ENCODE results near the gene LYPD4.
A peak's percentile ranks its signal among the peaks of the same experiment; 100 is the strongest.
"Not testable (repeated sequence)": the region's sequence is repeated elsewhere in the genome, so short reads cannot be mapped to it uniquely, and the experiment has no call there.

The LYPD4 gene

GRCh38 chr19:41795031-41795461, 49.4 kb downstream of the LYPD4 start:
- Histone ChIP-seq H3K9me3 (ENCODE audit: control extremely low read depth in 1 of 5, control insufficient read depth in 4 of 5, insufficient read depth in 2 of 5, low read depth in 1 of 5, low read length in 4 of 5) (no peaks in the 10 kb centered on the region), H3K4me3 (ENCODE audit: control insufficient read depth in 1 of 7, extremely low read depth in 1 of 7, insufficient read depth in 4 of 7, low read depth in 2 of 7, low read length in 6 of 7) (no peak overlapping the region), H3K27me3 (replicated peaks in 2 of 5; ENCODE audit: control insufficient read depth in 4 of 5, insufficient read depth in 5 of 5, low read length in 4 of 5) (no peaks in the 10 kb centered on the region), H3K4me1 (ENCODE audit: control extremely low read depth in 1 of 4, control insufficient read depth in 4 of 4, insufficient read depth in 4 of 4, low read length in 3 of 4) (peaks cover 0 to 8% (median under 1%) of the 10 kb centered on the region in 4 experiments), H3K27ac (ENCODE audit: insufficient read depth in 1 of 2, low read depth in 1 of 2, low read length in 2 of 2, poor library complexity in 1 of 2, severe bottlenecking in 2 of 2) (no peak overlapping the region), H3K36me3 (ENCODE audit: control insufficient read depth in 4 of 4, insufficient read depth in 4 of 4, low read length in 3 of 4) (no peaks in the 10 kb centered on the region)
- WGBS (ENCODE audit: insufficient coverage) = 75% methylated on average over 2 of the region's 5 CpGs
- ChIA-PET CTCF (interaction anchor here (0.7 to 7.7 kb wide), 17 partner anchors 9 to 1825 kb away, joined by 3 to 250 read pairs (median 4); no protein-coding TSS in a partner anchor), POLR2A (no interaction called here)
- DNase-seq = peak; percentile 45 to 71 (median 62)

- Histone ChIP-seq H3K27me3 (replicated peaks in 2 of 5; ENCODE audit: control insufficient read depth in 4 of 5, insufficient read depth in 5 of 5, low read length in 4 of 5) (no peaks in the 10 kb centered on the region), H3K9me3 (ENCODE audit: control extremely low read depth in 1 of 5, control insufficient read depth in 4 of 5, insufficient read depth in 2 of 5, low read depth in 1 of 5, low read length in 4 of 5) (no peaks in the 10 kb centered on the region), H3K4me1 (ENCODE audit: control extremely low read depth in 1 of 4, control insufficient read depth in 4 of 4, insufficient read depth in 4 of 4, low read length in 3 of 4) (peaks cover 0 to 8% (median under 1%) of the 10 kb centered on the region in 4 experiments), H3K4me3 (ENCODE audit: control insufficient read depth in 1 of 7, extremely low read depth in 1 of 7, insufficient read depth in 4 of 7, low read depth in 2 of 7, low read length in 6 of 7) (no peak overlapping the region), H3K36me3 (ENCODE audit: control insufficient read depth in 4 of 4, insufficient read depth in 4 of 4, low read length in 3 of 4) (no peaks in the 10 kb centered on the region), H3K27ac (ENCODE audit: insufficient read depth in 1 of 2, low read depth in 1 of 2, low read length in 2 of 2, poor library complexity in 1 of 2, severe bottlenecking in 2 of 2) (no peak overlapping the region)
- DNase-seq = no peak
- no CpG with 5 or more reads among the region's 1 CpG for WGBS (ENCODE audit: insufficient coverage)
- ChIA-PET POLR2A (interaction anchor here (0.7 to 1.6 kb wide), 3 partner anchors 22 to 67 kb away, joined by 3 to 5 read pairs (median 3); partner anchors contain the start of gene RPS19), CTCF (interaction anchor here (0.9 to 7.7 kb wide), 20 partner anchors 9 to 189 kb away, joined by 3 to 250 read pairs (median 4); no protein-coding TSS in a partner anchor)
Measured at GRCh38 chr19:41793414-41793727, 51.1 kb downstream of the LYPD4 start.

GRCh38 chr19:41792513-41793413, 51.7 kb downstream of the LYPD4 start:
- POLR2A ChIA-PET = interaction anchor here (0.7 to 1.6 kb wide), 2 partner anchors 28 to 67 kb away, joined by 3 to 5 read pairs; partner anchors contain the start of gene RPS19
- Histone ChIP-seq H3K27ac (ENCODE audit: insufficient read depth in 1 of 2, low read depth in 1 of 2, low read length in 2 of 2, poor library complexity in 1 of 2, severe bottlenecking in 2 of 2) (no peak overlapping the region), H3K4me1 (ENCODE audit: control extremely low read depth in 1 of 4, control insufficient read depth in 4 of 4, insufficient read depth in 4 of 4, low read length in 3 of 4) (peaks cover 0 to 9% (median under 1%) of the 10 kb centered on the region in 4 experiments), H3K36me3 (ENCODE audit: control insufficient read depth in 4 of 4, insufficient read depth in 4 of 4, low read length in 3 of 4) (no peaks in the 10 kb centered on the region), H3K27me3 (replicated peaks in 2 of 5; ENCODE audit: control insufficient read depth in 4 of 5, insufficient read depth in 5 of 5, low read length in 4 of 5) (no peaks in the 10 kb centered on the region), H3K4me3 (ENCODE audit: control insufficient read depth in 1 of 7, extremely low read depth in 1 of 7, insufficient read depth in 4 of 7, low read depth in 2 of 7, low read length in 6 of 7) (no peak overlapping the region), H3K9me3 (ENCODE audit: control extremely low read depth in 1 of 5, control insufficient read depth in 4 of 5, insufficient read depth in 2 of 5, low read depth in 1 of 5, low read length in 4 of 5) (no peaks in the 10 kb centered on the region)
- peak; percentile 75 to 84 (median 79) for DNase-seq
- CTCF ChIA-PET = interaction anchor here (0.6 to 7.7 kb wide), 28 partner anchors 8 to 188 kb away, joined by 3 to 250 read pairs (median 4); no protein-coding TSS in a partner anchor
- 37% methylated on average over 15 of the region's 22 CpGs for WGBS (ENCODE audit: insufficient coverage)

GRCh38 chr19:41789053-41789452, 55.4 kb downstream of the LYPD4 start:
- DNase-seq; H3K36me3 ChIP-seq (ENCODE audit: control insufficient read depth in 4 of 4, insufficient read depth in 4 of 4, low read length in 3 of 4); H3K4me3 ChIP-seq (ENCODE audit: control insufficient read depth in 1 of 7, extremely low read depth in 1 of 7, insufficient read depth in 4 of 7, low read depth in 2 of 7, low read length in 6 of 7); H3K9me3 ChIP-seq (ENCODE audit: control extremely low read depth in 1 of 5, control insufficient read depth in 4 of 5, insufficient read depth in 2 of 5, low read depth in 1 of 5, low read length in 4 of 5); POLR2A ChIA-PET; H3K27me3 ChIP-seq (replicated peaks in 2 of 5; ENCODE audit: control insufficient read depth in 4 of 5, insufficient read depth in 5 of 5, low read length in 4 of 5); H3K27ac ChIP-seq (ENCODE audit: insufficient read depth in 1 of 2, low read depth in 1 of 2, low read length in 2 of 2, poor library complexity in 1 of 2, severe bottlenecking in 2 of 2): not testable (repeated sequence)
- CTCF ChIA-PET = interaction anchor here (7.7 kb wide), 1 partner anchor 33 kb away, joined by 250 read pairs; no protein-coding TSS in a partner anchor
- peaks cover 8 to 29% (median 16%) of the 10 kb centered on the region in 4 experiments for H3K4me1 ChIP-seq (ENCODE audit: control extremely low read depth in 1 of 4, control insufficient read depth in 4 of 4, insufficient read depth in 4 of 4, low read length in 3 of 4)
- WGBS (ENCODE audit: insufficient coverage) = no CpG with 5 or more reads among the region's 5 CpGs

GRCh38 chr19:41788518-41788917, 56.0 kb downstream of the LYPD4 start:
- H3K9me3 ChIP-seq (ENCODE audit: control extremely low read depth in 1 of 5, control insufficient read depth in 4 of 5, insufficient read depth in 2 of 5, low read depth in 1 of 5, low read length in 4 of 5); H3K36me3 ChIP-seq (ENCODE audit: control insufficient read depth in 4 of 4, insufficient read depth in 4 of 4, low read length in 3 of 4); H3K27ac ChIP-seq (ENCODE audit: insufficient read depth in 1 of 2, low read depth in 1 of 2, low read length in 2 of 2, poor library complexity in 1 of 2, severe bottlenecking in 2 of 2); H3K4me3 ChIP-seq (ENCODE audit: control insufficient read depth in 1 of 7, extremely low read depth in 1 of 7, insufficient read depth in 4 of 7, low read depth in 2 of 7, low read length in 6 of 7); POLR2A ChIA-PET; H3K27me3 ChIP-seq (replicated peaks in 2 of 5; ENCODE audit: control insufficient read depth in 4 of 5, insufficient read depth in 5 of 5, low read length in 4 of 5); CTCF ChIA-PET; DNase-seq: not testable (repeated sequence)
- H3K4me1 ChIP-seq (ENCODE audit: control extremely low read depth in 1 of 4, control insufficient read depth in 4 of 4, insufficient read depth in 4 of 4, low read length in 3 of 4) = peaks cover 8 to 33% (median 20%) of the 10 kb centered on the region in 4 experiments
- WGBS (ENCODE audit: insufficient coverage) = no CpG with 5 or more reads among the region's 1 CpG

Data from common myeloid progenitor, CD34-positive (primary cell).